HCT116 (cell line): ENCODE data around the gene ADORA1. TPM values are rescaled to one million over a fixed set of nuclear protein-coding genes. Genes with fewer than 3 reads are reported as not detected.

Experiments used
- ATAC-seq: fragments of 200-7000 bp; cut with Tn5 transposase; 2 replicates; pipeline ENCODE4 v1.9.1; 2020; ENCODE audit warnings: mild to moderate bottlenecking, moderate library complexity
- BruUV-seq: library from RNA; stranded (reverse); fragments of 400-500 nt; replicated peaks from 2 replicates; lab custom pipeline; 2021; lab: Mats Ljungman, UMichigan
- CTCF ChIA-PET: fragments of 300-600 bp; sonication (Branson Sonifier 250); formaldehyde crosslinking; loops from one replicate; lab custom pipeline; 2021; ENCODE audit warnings: antibody characterized with exemption; lab: Charles Lee
- POLR2A ChIA-PET: fragments of 300-600, 350-600 bp; sonication (Branson Sonifier 250); formaldehyde crosslinking; loops from one replicate; lab custom pipeline; 2021; ENCODE audit warnings: antibody characterized with exemption; lab: Charles Lee
- RAD21 ChIA-PET, 2 experiments: fragments of 300-600 bp; sonication (Branson Sonifier 250); formaldehyde crosslinking; loops; one replicate each; lab custom pipeline; 2023; ENCODE audit warnings: low total read pairs in 2 of 2; ENCODE audit not compliant: uncharacterized antibody in 2 of 2, unreplicated experiment in 2 of 2, low non-redundant PET in 1 of 2; lab: Charles Lee
- DNase-seq: peaks from one replicate; pipeline ENCODE4 v3.0.0-alpha.2; 2010; ENCODE audit warnings: low read depth, low spot score
- H2AFZ ChIP-seq: fragments of 200-600 bp; shearing (Covaris generic), sonication (generic); 2 replicates; pipeline ENCODE4 v1.6.1; 2017; ENCODE audit warnings: low read depth, mixed run types, mixed read lengths, antibody characterized with exemption, low read length; ENCODE audit not compliant: poor library complexity, severe bottlenecking
- H3K27ac ChIP-seq: 2 replicates; pipeline ENCODE4 v1.5.1; 2012; ENCODE audit warnings: low read depth, low read length
- H3K27me3 ChIP-seq: fragments of 200-600 bp; sonication (generic); 2 replicates; pipeline ENCODE4 v1.6.1; 2016; ENCODE audit warnings: mixed run types, low read length, mixed read lengths; ENCODE audit not compliant: insufficient read depth
- H3K36me3 ChIP-seq, 2 experiments: fragments of 200-500 bp in 1 of 2; fragments of 200-600 bp in 1 of 2; sonication (Bioruptor generic) in 1 of 2; sonication (generic) in 1 of 2; 2 replicates each; pipeline versions ENCODE4 v1.5.1 to v1.6.1; 2014 to 2016; ENCODE audit warnings: low read length in 2 of 2, inconsistent platforms in 1 of 2, mixed read lengths in 1 of 2, mixed run types in 1 of 2; ENCODE audit not compliant: insufficient read depth in 2 of 2, control insufficient read depth in 1 of 2
- H3K4me1 ChIP-seq, 2 experiments: fragments of 200-600 bp in 1 of 2; sonication (generic) in 1 of 2; 2 replicates each; pipeline versions ENCODE4 v1.5.1 to v1.6.1; 2012 to 2017; ENCODE audit warnings: low read length in 2 of 2, inconsistent platforms in 1 of 2, mild to moderate bottlenecking in 1 of 2, mixed read lengths in 1 of 2, mixed run types in 1 of 2, moderate library complexity in 1 of 2; ENCODE audit not compliant: insufficient read depth in 2 of 2, control insufficient read depth in 1 of 2
- H3K4me2 ChIP-seq: fragments of 200-600 bp; sonication (generic); 2 replicates; pipeline ENCODE4 v1.6.1; 2017; ENCODE audit warnings: mixed run types, low read length, mixed read lengths
- H3K4me3 ChIP-seq, 2 experiments: fragments of 200-600 bp in 1 of 2; sonication (generic) in 1 of 2; replicated peaks in 1 of 2; 2 replicates each; pipeline ENCODE4 v1.5.1; 2011 to 2016; ENCODE audit warnings: low read length in 2 of 2, control low read depth in 1 of 2, low read depth in 1 of 2, mild to moderate bottlenecking in 1 of 2, mixed read lengths in 1 of 2, mixed run types in 1 of 2
- H3K79me2 ChIP-seq: fragments of 200-600 bp; sonication (generic); 2 replicates; pipeline ENCODE4 v1.6.1; 2017; ENCODE audit warnings: mild to moderate bottlenecking, mixed run types, low read length, moderate library complexity, mixed read lengths; ENCODE audit not compliant: insufficient read depth
- H3K9ac ChIP-seq: fragments of 200-600 bp; sonication (generic); 2 replicates; pipeline ENCODE4 v1.6.1; 2016; ENCODE audit warnings: low read length, mixed read lengths
- H3K9me2 ChIP-seq: fragments of 200-600 bp; sonication (generic), shearing (Covaris generic); 2 replicates; pipeline ENCODE4 v1.6.1; 2017; ENCODE audit warnings: mixed run types, mild to moderate bottlenecking, moderate library complexity; ENCODE audit not compliant: insufficient read depth
- H3K9me3 ChIP-seq, 2 experiments: fragments of 200-500 bp in 1 of 2; fragments of 200-600 bp in 1 of 2; sonication (Bioruptor generic) in 1 of 2; sonication (generic) in 1 of 2; 2 replicates each; pipeline ENCODE4 v1.6.1; 2014 to 2017; ENCODE audit warnings: low read length in 2 of 2, mixed read lengths in 2 of 2, inconsistent platforms in 1 of 2, low read depth in 1 of 2, mild to moderate bottlenecking in 1 of 2, mixed run types in 1 of 2, moderate library complexity in 1 of 2; ENCODE audit not compliant: control insufficient read depth in 1 of 2, insufficient read depth in 1 of 2
- H4K20me1 ChIP-seq: fragments of 200-600 bp; sonication (generic), shearing (Covaris generic); 2 replicates; pipeline ENCODE4 v1.6.1; 2017; ENCODE audit warnings: mixed run types, mild to moderate bottlenecking, moderate library complexity; ENCODE audit not compliant: insufficient read depth
- ATF3 ChIP-seq: IDR thresholded peaks from 2 replicates; pipeline ENCODE4 v1.6.1; 2012
- CEBPB ChIP-seq: IDR thresholded peaks from 2 replicates; pipeline ENCODE4 v1.6.1; 2012; ENCODE audit warnings: low read depth
- CTCF ChIP-seq, 3 experiments: fragments of 200-600 bp in 1 of 3; sonication (generic) in 1 of 3; IDR thresholded peaks in 2 of 3; conservative IDR thresholded peaks in 1 of 3; 2 replicates each; pipeline ENCODE4 v1.5.1; 2012 to 2017; ENCODE audit warnings: low read depth in 2 of 3, low read length in 2 of 3, antibody characterized with exemption in 1 of 3, borderline replicate concordance in 1 of 3, control low read depth in 1 of 3, mild to moderate bottlenecking in 1 of 3, mixed read lengths in 1 of 3, mixed run types in 1 of 3, moderate library complexity in 1 of 3; ENCODE audit not compliant: insufficient read depth in 1 of 3
- EGR1 ChIP-seq: IDR thresholded peaks from 2 replicates; pipeline ENCODE4 v1.6.1; 2012; ENCODE audit warnings: low read depth
- ELF1 ChIP-seq: IDR thresholded peaks from 2 replicates; pipeline ENCODE4 v1.6.1; 2012; ENCODE audit warnings: low read depth, borderline replicate concordance
- MAX ChIP-seq: IDR thresholded peaks from 2 replicates; pipeline ENCODE4 v1.6.1; 2012
- POLR2A ChIP-seq: IDR thresholded peaks from 2 replicates; pipeline ENCODE4 v1.7.0; 2011; ENCODE audit warnings: borderline replicate concordance; ENCODE audit not compliant: insufficient read depth, insufficient read length; ENCODE audit errors: extremely low read depth
- POLR2AphosphoS5 ChIP-seq: IDR thresholded peaks from 2 replicates; pipeline ENCODE4 v1.6.1; 2011; ENCODE audit warnings: mild to moderate bottlenecking, low read depth, low read length, moderate library complexity
- SIN3A ChIP-seq: IDR thresholded peaks from 2 replicates; pipeline ENCODE4 v1.6.1; 2012; ENCODE audit warnings: low read depth
- SP1 ChIP-seq: IDR thresholded peaks from 2 replicates; pipeline ENCODE4 v1.6.1; 2012; ENCODE audit warnings: low read depth
- SRF ChIP-seq: IDR thresholded peaks from 2 replicates; pipeline ENCODE4 v1.6.1; 2012; ENCODE audit warnings: low read depth
- TCF7L2 ChIP-seq: IDR thresholded peaks from 2 replicates; pipeline ENCODE4 v1.7.0; 2011; ENCODE audit warnings: borderline replicate concordance, inconsistent platforms; ENCODE audit not compliant: insufficient read depth, insufficient read length; ENCODE audit errors: extremely low read depth
- YY1 ChIP-seq: IDR thresholded peaks from 2 replicates; pipeline ENCODE4 v1.6.1; 2011; ENCODE audit warnings: low read length, low read depth, moderate library complexity, mild to moderate bottlenecking; ENCODE audit not compliant: insufficient replicate concordance; ENCODE audit errors: extremely low read depth
- ZBTB33 ChIP-seq: IDR thresholded peaks from 2 replicates; pipeline ENCODE4 v1.6.1; 2011; ENCODE audit warnings: mild to moderate bottlenecking, low read length, moderate library complexity; ENCODE audit not compliant: insufficient replicate concordance; ENCODE audit errors: extremely low read depth
- ZFX ChIP-seq: fragments of 450-650 bp; IDR thresholded peaks from 2 replicates; pipeline ENCODE4 v1.6.1; 2017
- ZNF274 ChIP-seq: fragments of 200-500 bp; sonication (Bioruptor generic); IDR thresholded peaks from 2 replicates; pipeline ENCODE4 v1.6.1; 2014; ENCODE audit warnings: mild to moderate bottlenecking, low read depth, low read length, inconsistent platforms
- intact Hi-C: fragments of 100-400 bp; cut with micrococcal nuclease; formaldehyde crosslinking; loops from 2 replicates; pipeline ENCODE4 v1.10.0; 2022
- total RNA-seq: library from RNA; stranded (reverse); gene quantifications from one replicate; pipeline ENCODE4 v1.2.1, GENCODE V29; 2021; ENCODE audit not compliant: unreplicated experiment
- TF ChIP-seq, protein P1 (sequence below): IDR thresholded peaks from 2 replicates; pipeline ENCODE4 v1.6.1; 2012; ENCODE audit warnings: low read depth

Gene ADORA1
- total RNA-seq, 1 experiment from 2014 or later: 2.8 TPM

DNA sequence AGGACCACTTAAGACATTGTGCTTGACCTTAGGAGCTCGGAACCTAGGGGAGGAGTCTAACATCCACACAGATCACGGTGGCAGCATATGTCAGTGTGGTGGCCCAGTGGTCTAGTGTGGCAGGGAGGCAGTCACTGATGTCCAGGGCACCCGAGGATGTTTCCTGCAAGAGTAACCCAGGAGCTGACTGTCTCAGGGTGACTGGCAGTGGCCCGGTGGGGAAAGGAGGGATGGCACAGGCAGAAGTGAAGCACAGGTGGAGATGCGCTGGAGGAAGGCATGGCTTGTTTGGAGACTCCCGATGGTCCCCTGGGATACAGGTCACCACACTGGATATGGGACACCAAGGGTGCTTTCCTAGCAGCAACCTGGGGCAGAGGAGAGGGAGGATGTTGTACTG, 85.6 kb downstream of the ADORA1 start:
- ChIA-PET CTCF (interaction anchor here (1.1 kb wide), 1 partner anchor 174 kb away, joined by 4 read pairs; no protein-coding TSS in a partner anchor), RAD21 (no interaction called here), POLR2A (no interaction called here)
- intact Hi-C loops: no loop called here
- no peak for ATAC-seq
- no peaks in the 10 kb centered on the region for H4K20me1 ChIP-seq
- DNase-seq: no peak
- H3K4me1 ChIP-seq: peaks cover 0 to 12% of the 10 kb centered on the region in 2 experiments; a peak in 1 of 4 replicates
- no peaks in the 10 kb centered on the region for H3K36me3 ChIP-seq
- H3K9me2 ChIP-seq: no peaks in the 10 kb centered on the region
- no peak overlapping the region for H3K4me3 ChIP-seq
- no peaks in the 10 kb centered on the region for H3K79me2 ChIP-seq
- H3K27me3 ChIP-seq: no peaks in the 10 kb centered on the region
- no peaks in the 10 kb centered on the region for H3K9me3 ChIP-seq
- TF ChIP-seq ELF1 (no peak), ATF3 (no peak), ZNF274 (no peak), SRF (no peak), SIN3A (no peak), EGR1 (no peak), TCF7L2 (no peak), ZFX (no peak), POLR2A (no peak), CEBPB (no peak), MAX (no peak), CTCF (IDR thresholded peaks at IDR 0.05 in 2 of 3, conservative IDR thresholded peaks at IDR 0.05 in 1 of 3; ENCODE audit: borderline replicate concordance in 1 of 3, insufficient read depth in 1 of 3, low read depth in 2 of 3, low read length in 2 of 3) (no peak), POLR2AphosphoS5 (no peak), SP1 (no peak), YY1 (no peak), ZBTB33 (no peak)
- TF ChIP-seq, protein P1, sequence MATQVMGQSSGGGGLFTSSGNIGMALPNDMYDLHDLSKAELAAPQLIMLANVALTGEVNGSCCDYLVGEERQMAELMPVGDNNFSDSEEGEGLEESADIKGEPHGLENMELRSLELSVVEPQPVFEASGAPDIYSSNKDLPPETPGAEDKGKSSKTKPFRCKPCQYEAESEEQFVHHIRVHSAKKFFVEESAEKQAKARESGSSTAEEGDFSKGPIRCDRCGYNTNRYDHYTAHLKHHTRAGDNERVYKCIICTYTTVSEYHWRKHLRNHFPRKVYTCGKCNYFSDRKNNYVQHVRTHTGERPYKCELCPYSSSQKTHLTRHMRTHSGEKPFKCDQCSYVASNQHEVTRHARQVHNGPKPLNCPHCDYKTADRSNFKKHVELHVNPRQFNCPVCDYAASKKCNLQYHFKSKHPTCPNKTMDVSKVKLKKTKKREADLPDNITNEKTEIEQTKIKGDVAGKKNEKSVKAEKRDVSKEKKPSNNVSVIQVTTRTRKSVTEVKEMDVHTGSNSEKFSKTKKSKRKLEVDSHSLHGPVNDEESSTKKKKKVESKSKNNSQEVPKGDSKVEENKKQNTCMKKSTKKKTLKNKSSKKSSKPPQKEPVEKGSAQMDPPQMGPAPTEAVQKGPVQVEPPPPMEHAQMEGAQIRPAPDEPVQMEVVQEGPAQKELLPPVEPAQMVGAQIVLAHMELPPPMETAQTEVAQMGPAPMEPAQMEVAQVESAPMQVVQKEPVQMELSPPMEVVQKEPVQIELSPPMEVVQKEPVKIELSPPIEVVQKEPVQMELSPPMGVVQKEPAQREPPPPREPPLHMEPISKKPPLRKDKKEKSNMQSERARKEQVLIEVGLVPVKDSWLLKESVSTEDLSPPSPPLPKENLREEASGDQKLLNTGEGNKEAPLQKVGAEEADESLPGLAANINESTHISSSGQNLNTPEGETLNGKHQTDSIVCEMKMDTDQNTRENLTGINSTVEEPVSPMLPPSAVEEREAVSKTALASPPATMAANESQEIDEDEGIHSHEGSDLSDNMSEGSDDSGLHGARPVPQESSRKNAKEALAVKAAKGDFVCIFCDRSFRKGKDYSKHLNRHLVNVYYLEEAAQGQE: no peak
- no peak overlapping the region for H2AFZ ChIP-seq
- no peak overlapping the region for H3K9ac ChIP-seq
- BruUV-seq: no TSS peak
- no peak overlapping the region for H3K4me2 ChIP-seq
- H3K27ac ChIP-seq: no peak overlapping the region
